NCI-H82 treated with DMSO at 0.1 percent for 48 hours (cell line): ENCODE results near the gene LGR5.

Experiments
- DNase-seq: peaks from one replicate; lab custom pipeline; 2025; ENCODE audit not compliant: unreplicated experiment; lab: John Stamatoyannopoulos, UW

LGR5 gene

GRCh38 chr12:71438670-71439361 lies 782 bp upstream of the LGR5 start:
- DNase-seq = no peak

GRCh38 chr12:71439362-71439612 lies 311 bp upstream of the LGR5 start:
- no peak for DNase-seq

GRCh38 chr12:71440345-71440762 lies 756 bp downstream of the LGR5 start:
- no peak for DNase-seq

GRCh38 chr12:71440763-71441748 lies 1.5 kb downstream of the LGR5 start:
- DNase-seq = no peak

- no peak for DNase-seq
Measured at GRCh38 chr12:71441836-71442566, 2.4 kb downstream of the LGR5 start.

GRCh38 chr12:71442567-71442931 lies 3.0 kb downstream of the LGR5 start:
- DNase-seq = no peak

- DNase-seq = no peak
Measured at GRCh38 chr12:71445071-71445470, 5.5 kb downstream of the LGR5 start.

- no peak for DNase-seq
Measured at GRCh38 chr12:71447691-71448132, 8.1 kb downstream of the LGR5 start.

GRCh38 chr12:71448150-71448581 lies 8.6 kb downstream of the LGR5 start:
- DNase-seq = no peak

GRCh38 chr12:71449373-71450070 lies 9.9 kb downstream of the LGR5 start:
- no peak for DNase-seq

GRCh38 chr12:71452006-71452405 lies 12.4 kb downstream of the LGR5 start:
- no peak for DNase-seq

- DNase-seq = no peak
Measured at GRCh38 chr12:71455028-71455737, 15.6 kb downstream of the LGR5 start.

- no peak for DNase-seq
Measured at GRCh38 chr12:71456316-71456715, 16.7 kb downstream of the LGR5 start.

GRCh38 chr12:71456990-71457389 lies 17.4 kb downstream of the LGR5 start:
- DNase-seq = no peak

- no peak for DNase-seq
Measured at GRCh38 chr12:71460318-71460717, 20.7 kb downstream of the LGR5 start.

GRCh38 chr12:71460850-71461609 lies 21.4 kb downstream of the LGR5 start:
- DNase-seq = no peak

GRCh38 chr12:71461787-71462328 lies 22.3 kb downstream of the LGR5 start:
- DNase-seq = no peak

GRCh38 chr12:71465796-71466195 lies 26.2 kb downstream of the LGR5 start:
- DNase-seq = no peak

GRCh38 chr12:71469258-71469750 lies 29.7 kb downstream of the LGR5 start:
- no peak for DNase-seq
